K562 (cell line): ENCODE measurements around the gene SNX1. TPM values are rescaled to one million over a fixed set of nuclear protein-coding genes. Genes with fewer than 3 reads are reported as not detected.
A peak's percentile ranks its signal among the peaks of the same experiment; 100 is the strongest.

Experiments
- ATF1 ChIP-seq, 2 experiments: fragments of 450-650 bp in 1 of 2; IDR thresholded peaks; 2 replicates each; pipeline ENCODE4 v1.6.1; 2016; ENCODE audit warnings: missing compliant biosample characterization in 1 of 2, missing genetic modification characterization in 1 of 2
- BCLAF1 ChIP-seq, 2 experiments: fragments of 450-650 bp in 1 of 2; IDR thresholded peaks; 2 replicates each; pipeline ENCODE4 v1.6.1; 2011 to 2017; ENCODE audit warnings: low read depth in 2 of 2, antibody characterized with exemption in 1 of 2, borderline replicate concordance in 1 of 2, low read length in 1 of 2, mild to moderate bottlenecking in 1 of 2, mixed read lengths in 1 of 2; ENCODE audit not compliant: control insufficient read depth in 1 of 2
- CCNT2 ChIP-seq: IDR thresholded peaks from 2 replicates; pipeline ENCODE4 v1.6.1; 2011; ENCODE audit warnings: borderline replicate concordance, low read depth, mild to moderate bottlenecking, moderate library complexity, mixed read lengths, low read length; ENCODE audit not compliant: insufficient read length; ENCODE audit errors: extremely low read depth
- JUN ChIP-seq, 2 experiments: sonication (generic) in 1 of 2; formaldehyde crosslinking in 1 of 2; IDR thresholded peaks; 2 replicates each; pipeline versions ENCODE4 v1.6.1 to v1.8.0; 2012 to 2022; ENCODE audit warnings: borderline replicate concordance in 2 of 2, mild to moderate bottlenecking in 2 of 2, improper control_type of control experiment in 1 of 2, low read depth in 1 of 2, low read length in 1 of 2, missing genetic modification reagents in 1 of 2
- MNT ChIP-seq, 2 experiments: fragments of 450-650 bp; conservative IDR thresholded peaks; 2 replicates each; pipeline ENCODE4 v1.6.1; 2017; ENCODE audit warnings: mild to moderate bottlenecking in 2 of 2, moderate library complexity in 2 of 2
- POLR2H ChIP-seq: IDR thresholded peaks from 2 replicates; pipeline ENCODE4 v1.6.1; 2016; ENCODE audit warnings: missing genetic modification characterization, low read depth, mild to moderate bottlenecking, control low read depth, missing compliant biosample characterization, moderate library complexity
- SIX5 ChIP-seq, 2 experiments: IDR thresholded peaks; 2 replicates each; pipeline ENCODE4 v1.6.1; 2011; ENCODE audit warnings: low read length in 2 of 2, borderline replicate concordance in 1 of 2, low read depth in 1 of 2, mild to moderate bottlenecking in 1 of 2, moderate library complexity in 1 of 2; ENCODE audit not compliant: insufficient read depth in 1 of 2
- TRIM24 ChIP-seq, 2 experiments: fragments of 450-650 bp; IDR thresholded peaks; 2 replicates each; pipeline ENCODE4 v1.6.1; 2016
- YY1 ChIP-seq, 3 experiments: IDR thresholded peaks; 2 replicates each; pipeline ENCODE4 v1.6.1; 2011; ENCODE audit warnings: low read length in 2 of 3, mild to moderate bottlenecking in 2 of 3, moderate library complexity in 2 of 3, borderline replicate concordance in 1 of 3, control low read depth in 1 of 3, low read depth in 1 of 3; ENCODE audit not compliant: insufficient read depth in 3 of 3, insufficient replicate concordance in 2 of 3, control insufficient read depth in 1 of 3, insufficient read length in 1 of 3; ENCODE audit errors: extremely low read depth in 1 of 3
- ZBTB11 ChIP-seq, 3 experiments: fragments of 200-800 bp in 1 of 3; fragments of 250-450 bp in 1 of 3; fragments of 450-650 bp in 1 of 3; sonication (Bioruptor Pico) in 1 of 3; sonication (Bioruptor generic) in 1 of 3; formaldehyde crosslinking in 1 of 3; IDR thresholded peaks; 2 replicates each; pipeline versions ENCODE4 v1.6.1 to v1.8.0; 2016 to 2022; ENCODE audit warnings: mild to moderate bottlenecking in 2 of 3, missing genetic modification characterization in 2 of 3, missing compliant biosample characterization in 1 of 3, moderate library complexity in 1 of 3
- ZNF395 ChIP-seq: fragments of 200-800 bp; sonication (Bioruptor generic); IDR thresholded peaks from 2 replicates; pipeline ENCODE4 v1.6.1; 2017; ENCODE audit warnings: missing genetic modification characterization, missing compliant biosample characterization
- polyA plus RNA-seq, 8 experiments: library from polyadenylated mRNA; depleted of rRNA in 4 of 8; stranded (reverse) in 5 of 8; unstranded in 3 of 8; fragments of >200 nt; fragmentation: Nextera tagmentation in 2 of 8; fragmentation: Illumina TruSeq in 1 of 8; extraction: Ambion mirVana in 2 of 8; extraction: Trizol in 1 of 8; gene quantifications; 2 replicates each; pipeline versions ENCODE4 v1.2.1 to v1.2.3, GENCODE V29; 2011 to 2014; ENCODE audit warnings: inconsistent platforms in 1 of 8, missing spikeins in 1 of 8
- total RNA-seq, 7 experiments: library from RNA; depleted of rRNA in 6 of 7; stranded (reverse); fragments of >200 nt in 6 of 7; fragmentation: Illumina TruSeq in 2 of 7; extraction: Trizol in 2 of 7; gene quantifications; 2 replicates each; pipeline versions ENCODE4 v1.2.1 to v1.2.3, GENCODE V29; 2011 to 2021; ENCODE audit warnings: low replicate concordance in 1 of 7

The SNX1 gene
- total and polyA plus RNA-seq, 9 of the 15 experiments (the other 6 are each of a cell fraction or from before 2014, with no cell fraction given): 11.0 to 105 (median 59.9) TPM

- TF ChIP-seq BCLAF1 (IDR thresholded peaks at IDR 0.05; ENCODE audit: borderline replicate concordance in 1 of 2, control insufficient read depth in 1 of 2, low read depth in 2 of 2, low read length in 1 of 2): peak in 1 of 2 experiments; percentile 62; a peak in 1 of 4 replicates
- no peak for TF ChIP-seq ATF1 (CRISPR knock-in tag; IDR thresholded peaks at IDR 0.05)
- TF ChIP-seq ATF1 (tag; IDR thresholded peaks at IDR 0.05): peak; percentile 94
- TF ChIP-seq MNT (conservative IDR thresholded peaks at IDR 0.05): peak; percentile 62 to 70
- no peak for TF ChIP-seq CCNT2
- peak in 2 of 3 experiments; percentile 68 to 81 for TF ChIP-seq YY1 (IDR thresholded peaks at IDR 0.05; ENCODE audit: borderline replicate concordance in 1 of 3, control insufficient read depth in 1 of 3, extremely low read depth in 1 of 3, insufficient read depth in 3 of 3, insufficient read length in 1 of 3, insufficient replicate concordance in 2 of 3, low read depth in 1 of 3, low read length in 2 of 3)
- TF ChIP-seq JUN (IDR thresholded peaks at IDR 0.05; ENCODE audit: borderline replicate concordance, low read depth, low read length): peak; percentile 62; the same call in 1 of the 2 replicates
- no peak for TF ChIP-seq JUN (CRISPR knock-in tag; IDR thresholded peaks at IDR 0.05; ENCODE audit: borderline replicate concordance)
- peak; percentile 92 to 96 for TF ChIP-seq SIX5 (IDR thresholded peaks at IDR 0.05; ENCODE audit: borderline replicate concordance in 1 of 2, insufficient read depth in 1 of 2, low read depth in 1 of 2, low read length in 2 of 2)
- peak; percentile 70 for TF ChIP-seq POLR2H (tag)
- TF ChIP-seq ZBTB11 (CRISPR knock-in tag; IDR thresholded peaks at IDR 0.05): peak in 1 of 3 experiments; percentile 66; a peak in 2 of 6 replicates
- peak; percentile 62; the same call in 1 of the 2 replicates for TF ChIP-seq ZNF395 (CRISPR knock-in tag)
- 0 out of 4 replicates have a peak, but pooled peaks of 1 of the 2 experiments have one; percentile 13 for TF ChIP-seq TRIM24 (IDR thresholded peaks at IDR 0.05)
These were observed 2.0 kb upstream of the SNX1 start, which contains the start of gene CIAO2A (continued) for GRCh38 chr15:64093627-64094417.
